SK-N-SH (cell line): Measurements from ENCODE around the gene PNPLA1. TPM values are rescaled to one million over a fixed set of nuclear protein-coding genes. Genes with fewer than 3 reads are reported as not detected.

Experiments
- CTCF ChIA-PET: fragments of 300-600, 350-600 bp; formaldehyde crosslinking; extraction: SDS; loops from one replicate; lab custom pipeline; 2021; lab: Yijun Ruan, JAX
- POLR2A ChIA-PET: fragments of 350-600 bp; sonication (Branson Sonifier 250); formaldehyde crosslinking; extraction: SDS; loops from one replicate; lab custom pipeline; 2020; ENCODE audit warnings: antibody characterized with exemption, inconsistent platforms; lab: Yijun Ruan, JAX
- DNase-seq: peaks from one replicate; pipeline ENCODE4 v3.0.0; 2012
- H2AFZ ChIP-seq: fragments of 200-600 bp; sonication (generic); 2 replicates; pipeline ENCODE4 v1.8.1; 2016; ENCODE audit warnings: antibody characterized with exemption, mild to moderate bottlenecking, low read depth
- H3F3A ChIP-seq: fragments of 200-600 bp; sonication (generic); replicated peaks from 2 replicates; pipeline ENCODE3; 2016; ENCODE audit warnings: antibody characterized with exemption, mild to moderate bottlenecking; ENCODE audit not compliant: insufficient read depth
- H3K27ac ChIP-seq, 2 experiments: fragments of 200-500 bp in 1 of 2; fragments of 200-600 bp in 1 of 2; sonication (Bioruptor generic) in 1 of 2; sonication (generic), shearing (Covaris generic) in 1 of 2; 2 replicates each; pipeline versions ENCODE4 v1.5.1 to v1.6.1; 2014 to 2016; ENCODE audit warnings: low read depth in 2 of 2, inconsistent platforms in 1 of 2, low read length in 1 of 2, mild to moderate bottlenecking in 1 of 2, mixed read lengths in 1 of 2
- H3K27me3 ChIP-seq: fragments of 200-600 bp; sonication (generic), shearing (Covaris generic); 2 replicates; pipeline ENCODE4 v1.6.1; 2016; ENCODE audit warnings: mixed run types; ENCODE audit not compliant: insufficient read depth
- H3K36me3 ChIP-seq, 2 experiments: fragments of 200-500 bp in 1 of 2; fragments of 200-600 bp in 1 of 2; sonication (Bioruptor generic) in 1 of 2; sonication (generic) in 1 of 2; replicated peaks in 1 of 2; 2 replicates each; pipeline versions ENCODE3 to v1.5.1; 2014 to 2016; ENCODE audit warnings: low read length in 1 of 2, mild to moderate bottlenecking in 1 of 2; ENCODE audit not compliant: insufficient read depth in 2 of 2, control insufficient read depth in 1 of 2
- H3K4me1 ChIP-seq, 2 experiments: fragments of 200-500 bp in 1 of 2; fragments of 200-600 bp in 1 of 2; sonication (Bioruptor generic) in 1 of 2; sonication (generic), shearing (Covaris generic) in 1 of 2; 2 replicates each; pipeline versions ENCODE4 v1.5.1 to v1.6.1; 2014 to 2016; ENCODE audit warnings: low read depth in 1 of 2, low read length in 1 of 2, mixed run types in 1 of 2; ENCODE audit not compliant: insufficient read depth in 2 of 2, control insufficient read depth in 1 of 2
- H3K4me2 ChIP-seq: fragments of 200-600 bp; sonication (generic), shearing (Covaris generic); 2 replicates; pipeline ENCODE4 v1.6.1; 2017; ENCODE audit warnings: mixed run types
- H3K4me3 ChIP-seq, 2 experiments: fragments of 200-500 bp in 1 of 2; fragments of 200-600 bp in 1 of 2; sonication (Bioruptor generic) in 1 of 2; sonication (generic), shearing (Covaris generic) in 1 of 2; 2 replicates each; pipeline versions ENCODE4 v1.5.1 to v1.8.1; 2014 to 2016; ENCODE audit warnings: low read depth in 2 of 2, inconsistent platforms in 1 of 2, low read length in 1 of 2, mild to moderate bottlenecking in 1 of 2, mixed read lengths in 1 of 2, moderate library complexity in 1 of 2
- H3K79me2 ChIP-seq: fragments of 200-600 bp; sonication (generic); 2 replicates; pipeline ENCODE4 v1.8.1; 2017; ENCODE audit warnings: mild to moderate bottlenecking; ENCODE audit not compliant: insufficient read depth
- H3K9ac ChIP-seq: fragments of 200-600 bp; sonication (generic); 2 replicates; pipeline ENCODE4 v1.6.1; 2017; ENCODE audit warnings: mixed run types
- H3K9me2 ChIP-seq: fragments of 200-600 bp; sonication (generic); 2 replicates; pipeline ENCODE4 v1.6.1; 2017; ENCODE audit warnings: mixed run types
- H3K9me3 ChIP-seq: fragments of 200-600 bp; sonication (generic); 2 replicates; pipeline ENCODE4 v1.6.1; 2017; ENCODE audit warnings: mixed run types, mild to moderate bottlenecking, moderate library complexity
- H4K20me1 ChIP-seq: fragments of 200-600 bp; sonication (generic); 2 replicates; pipeline ENCODE4 v1.6.1; 2017; ENCODE audit warnings: mild to moderate bottlenecking, mixed run types; ENCODE audit not compliant: insufficient read depth
- CHD2 ChIP-seq: fragments of 150-350 bp; IDR thresholded peaks from 2 replicates; pipeline ENCODE4 v1.6.1; 2018; ENCODE audit warnings: low read length; ENCODE audit not compliant: partially characterized antibody
- CTCF ChIP-seq: fragments of 200-600 bp; sonication (generic); IDR thresholded peaks from 2 replicates; pipeline ENCODE4 v1.6.1; 2017; ENCODE audit warnings: antibody characterized with exemption, mild to moderate bottlenecking, moderate library complexity
- ELF1 ChIP-seq: IDR thresholded peaks from 2 replicates; pipeline ENCODE4 v1.4.0; 2012
- EP300 ChIP-seq, 2 experiments: IDR thresholded peaks; 2 replicates each; pipeline versions ENCODE4 v1.4.0 to v1.6.1; 2012; ENCODE audit warnings: borderline replicate concordance in 1 of 2, low read depth in 1 of 2, low read length in 1 of 2
- FOSL2 ChIP-seq: IDR thresholded peaks from 2 replicates; pipeline ENCODE4 v1.4.0; 2012; ENCODE audit warnings: low read depth, mild to moderate bottlenecking, moderate library complexity, borderline replicate concordance
- FOXJ3 ChIP-seq: sonication (generic); formaldehyde crosslinking; IDR thresholded peaks from 2 replicates; pipeline ENCODE4 v1.5.1; 2020; ENCODE audit warnings: mild to moderate bottlenecking, missing genetic modification reagents
- GABPA ChIP-seq: IDR thresholded peaks from 2 replicates; pipeline ENCODE4 v1.4.0; 2012; ENCODE audit warnings: low read depth, mild to moderate bottlenecking
- GATA2 ChIP-seq: sonication (generic); formaldehyde crosslinking; IDR thresholded peaks from 2 replicates; pipeline ENCODE4 v1.5.0; 2020; ENCODE audit warnings: mild to moderate bottlenecking, missing genetic modification reagents
- IRF3 ChIP-seq: fragments of 150-350 bp; IDR thresholded peaks from 2 replicates; pipeline ENCODE4 v1.6.1; 2016; ENCODE audit warnings: mild to moderate bottlenecking, low read depth, low read length
- RFX5 ChIP-seq: IDR thresholded peaks from 2 replicates; pipeline ENCODE4 v1.6.1; 2012; ENCODE audit warnings: mild to moderate bottlenecking, improper control_type of control experiment, low read length
- WGBS: methylation state at CpG from one replicate; pipeline ENCODE4 v1.1.6; 2017; ENCODE audit warnings: low lambda C conversion rate; 5-methylcytosine and 5-hydroxymethylcytosine counted together
- polyA plus RNA-seq, 3 experiments: library from polyadenylated mRNA; depleted of rRNA; stranded (reverse); fragments of >200 nt; gene quantifications; 2 replicates each; pipeline ENCODE4 v1.2.3, GENCODE V29; 2012

PNPLA1 gene
- polyA plus RNA-seq, 1 of the 3 experiments (the other 2 are of a cell fraction), result not detected

DNA sequence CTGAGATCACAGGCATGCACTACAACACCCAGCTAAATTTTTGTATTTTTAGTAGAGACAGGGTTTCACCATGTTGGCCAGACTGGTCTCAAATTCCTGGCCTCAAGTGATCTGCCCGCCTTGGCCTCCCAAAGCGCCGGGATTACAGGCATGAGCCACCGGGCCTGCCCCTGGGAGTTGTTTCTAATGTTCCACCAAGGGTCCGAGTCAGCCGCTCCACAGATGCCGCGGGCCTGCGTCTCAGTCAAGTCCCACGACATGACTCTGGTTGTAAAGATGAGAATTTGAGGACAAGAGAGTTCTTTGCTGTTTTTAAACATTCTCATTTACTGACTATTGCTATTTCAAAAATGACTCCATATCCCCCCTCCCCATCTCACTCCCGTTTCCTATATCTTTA is 36.0 kb downstream of the PNPLA1 start:
- POLR2A ChIA-PET, result no interaction called here
- no peaks in the 10 kb centered on the region for H3K9me3 ChIP-seq
- TF ChIP-seq EP300 (IDR thresholded peaks at IDR 0.05; ENCODE audit: borderline replicate concordance in 1 of 2, low read depth in 1 of 2, low read length in 1 of 2) (no peak), ELF1 (no peak), CHD2 (no peak), RFX5 (no peak), IRF3 (no peak), GABPA (no peak), FOXJ3 (CRISPR knock-in tag) (no peak), GATA2 (CRISPR knock-in tag) (no peak)
- no peak for DNase-seq
- H3K79me2 ChIP-seq, result no peaks in the 10 kb centered on the region
- no peaks in the 10 kb centered on the region for H3F3A ChIP-seq
- no peak overlapping the region for H3K4me2 ChIP-seq
- no peak overlapping the region for H2AFZ ChIP-seq
- H3K36me3 ChIP-seq, result no peaks in the 10 kb centered on the region
- CTCF ChIA-PET, result interaction anchor here (1.4 to 10.0 kb wide), 5 partner anchors 9 to 54 kb away, joined by 4 to 161 read pairs (median 123); no protein-coding TSS in a partner anchor
- no peak overlapping the region for H3K27ac ChIP-seq
- H4K20me1 ChIP-seq, result no peaks in the 10 kb centered on the region
- H3K4me1 ChIP-seq, result no peaks in the 10 kb centered on the region; a peak in 1 of 4 replicates
- H3K9me2 ChIP-seq, result no peaks in the 10 kb centered on the region
- H3K4me3 ChIP-seq, result no peak overlapping the region
- WGBS, result 82% methylated on average over 11 of the region's 11 CpGs
- H3K27me3 ChIP-seq, result 0 out of 2 replicates have a peak, but pooled peaks cover 8% of the 10 kb centered on the region
- no peak overlapping the region for H3K9ac ChIP-seq

- Histone ChIP-seq H3K27ac (no peak overlapping the region), H3K4me1 (no peaks in the 10 kb centered on the region; a peak in 1 of 4 replicates), H3K9me2 (no peaks in the 10 kb centered on the region), H3K79me2 (no peaks in the 10 kb centered on the region), H2AFZ (no peak overlapping the region), H3K36me3 (no peaks in the 10 kb centered on the region), H3K9me3 (no peaks in the 10 kb centered on the region), H3K4me3 (no peak overlapping the region), H4K20me1 (no peaks in the 10 kb centered on the region), H3F3A (no peaks in the 10 kb centered on the region), H3K27me3 (peaks cover 8% of the 10 kb centered on the region; the same call in 1 of the 2 replicates), H3K9ac (no peak overlapping the region), H3K4me2 (no peak overlapping the region)
- WGBS, result 73% methylated on average over 7 of the region's 7 CpGs
- TF ChIP-seq FOSL2 (no peak), CTCF (no peak)
- ChIA-PET POLR2A (no interaction called here), CTCF (interaction anchor here (1.1 to 10.0 kb wide), 5 partner anchors 9 to 53 kb away, joined by 3 to 161 read pairs (median 7); no protein-coding TSS in a partner anchor)
- DNase-seq, result no peak
These were observed 36.5 kb downstream of the PNPLA1 start for GRCh38 chr6:36306375-36306774.
